Activated CD8-positive, alpha-beta memory T cell treated with anti-CD3 and anti-CD28 coated beads, Interleukin-2, amount 50 U/mL, for 24 hours (primary cell): ENCODE measurements around the gene ERCC1.
"Not testable (repeated sequence)": the region's sequence is repeated elsewhere in the genome, so short reads cannot be mapped to it uniquely, and the experiment has no call there.

ENCODE experiments used
- DNase-seq: peaks from one replicate; pipeline ENCODE4 v3.0.0-alpha.2; 2020; ENCODE audit errors: extremely low read depth

ERCC1 gene

GRCh38 chr19:45455707-45456499 is 32.2 kb upstream of the ERCC1 start:
- DNase-seq: no peak

GRCh38 chr19:45451850-45452387 is 28.2 kb upstream of the ERCC1 start:
- no peak for DNase-seq

DNA sequence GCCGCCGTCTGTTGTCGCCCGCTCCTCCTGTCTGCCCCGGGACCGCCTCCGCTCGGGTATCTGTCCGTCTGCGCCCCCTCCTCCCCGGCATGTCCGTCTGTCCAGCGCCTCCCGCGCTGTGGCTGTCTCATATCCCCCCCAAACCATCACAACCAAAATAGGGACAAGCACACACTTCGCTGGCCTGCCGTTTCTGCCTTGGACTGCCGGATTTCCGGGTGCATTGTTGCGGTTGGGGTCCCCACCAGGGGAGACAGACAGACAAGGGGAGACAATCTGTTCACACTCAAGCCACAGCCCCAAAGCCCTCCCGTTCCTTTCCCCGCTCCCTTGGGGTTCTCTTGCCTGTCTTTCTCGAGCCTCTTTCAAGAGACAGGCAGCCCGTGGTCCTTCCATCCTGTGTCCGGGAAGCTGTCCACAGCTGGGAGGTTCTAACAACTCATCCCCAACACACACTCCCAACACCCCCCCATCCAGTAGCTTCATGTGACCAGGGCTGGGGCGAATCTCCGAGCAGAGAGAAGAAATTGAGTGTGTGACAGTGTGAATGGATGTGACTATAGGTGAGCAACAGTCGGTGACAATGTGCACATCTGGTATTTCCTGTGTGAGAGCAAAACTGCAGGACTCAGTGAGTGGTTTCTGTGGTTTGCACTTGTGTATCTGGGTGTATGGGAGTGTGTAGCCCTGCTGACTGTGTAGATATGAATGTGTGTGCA is 27.6 kb upstream of the ERCC1 start:
- DNase-seq: no peak

GRCh38 chr19:45450012-45450333 is 26.3 kb upstream of the ERCC1 start:
- no peak for DNase-seq

DNA sequence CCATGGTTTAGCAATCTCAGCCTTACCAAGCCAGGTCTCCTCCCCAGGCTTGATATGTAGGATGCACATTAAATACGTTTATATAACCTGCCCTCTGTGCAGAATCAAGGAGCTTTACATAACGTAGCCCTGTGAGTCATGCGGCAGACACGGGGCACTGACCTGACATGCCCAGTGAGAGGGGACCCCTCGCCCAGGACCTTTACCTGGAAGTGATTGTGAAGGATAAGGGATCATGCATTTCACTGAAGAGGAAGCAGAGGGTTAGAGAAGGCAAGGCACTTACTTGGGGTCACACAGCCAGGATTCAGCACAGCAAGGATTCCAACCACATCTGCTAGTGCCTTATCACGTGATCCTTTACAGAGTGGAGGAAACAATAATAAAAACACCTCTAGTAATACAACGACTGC is 25.2 kb upstream of the ERCC1 start:
- no peak for DNase-seq

DNA sequence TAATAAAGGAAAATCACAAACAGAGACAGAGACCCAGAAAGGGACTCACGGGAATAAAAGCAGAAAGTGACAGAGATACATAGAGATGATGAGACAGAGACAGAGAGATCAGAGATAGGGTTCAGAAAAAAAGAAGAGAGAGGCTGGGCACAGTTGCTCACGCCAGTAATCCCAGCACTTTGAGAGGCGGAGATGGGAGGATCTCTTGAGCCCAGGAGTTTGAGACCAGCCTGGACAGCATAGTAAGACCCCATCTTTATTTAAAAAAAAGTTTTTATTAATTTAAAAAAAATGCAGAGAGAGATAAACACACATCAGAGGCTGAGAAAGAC is 24.7 kb upstream of the ERCC1 start:
- no peak for DNase-seq

DNA sequence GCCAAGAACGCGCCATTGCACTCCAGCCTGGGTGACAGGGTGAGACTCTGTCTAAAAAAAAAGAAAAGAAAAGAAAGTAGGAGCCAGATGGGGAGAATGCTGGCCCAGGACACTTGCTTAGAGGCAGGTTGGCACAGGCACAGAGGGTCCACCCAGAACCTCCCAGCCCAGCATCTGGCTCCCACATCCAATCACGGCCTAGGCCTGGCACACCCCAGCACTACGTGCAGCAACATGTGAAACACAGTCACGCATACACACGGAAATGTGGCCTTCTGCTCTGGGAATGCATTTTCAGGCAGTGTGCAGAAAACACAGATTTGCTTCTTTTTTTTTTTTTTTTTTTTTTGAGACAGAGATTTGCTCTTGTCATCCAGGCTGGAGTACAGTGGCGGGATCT is 23.2 kb upstream of the ERCC1 start:
- no peak for DNase-seq

DNA sequence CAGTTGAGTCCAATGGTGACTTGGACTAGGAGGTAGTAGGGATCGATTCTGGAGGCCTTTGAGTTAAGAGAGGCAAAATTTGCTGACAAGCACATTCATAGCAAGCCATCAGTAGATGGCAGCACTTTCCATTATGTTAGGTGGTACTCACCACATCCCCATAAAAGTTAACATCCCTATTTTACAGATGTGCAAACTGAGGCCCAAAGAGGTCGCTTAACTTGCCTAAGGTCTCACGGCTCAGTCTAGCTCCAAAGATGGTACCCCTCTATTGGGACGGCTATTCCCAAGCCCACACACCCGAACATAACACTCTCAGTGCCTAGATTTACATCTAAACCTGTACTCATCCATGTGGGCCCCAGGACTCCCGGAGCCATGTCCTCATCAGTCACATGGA is 22.6 kb upstream of the ERCC1 start:
- DNase-seq: no peak

- DNase-seq: no peak
These were observed 21.4 kb upstream of the ERCC1 start for GRCh38 chr19:45445139-45445538.

DNA sequence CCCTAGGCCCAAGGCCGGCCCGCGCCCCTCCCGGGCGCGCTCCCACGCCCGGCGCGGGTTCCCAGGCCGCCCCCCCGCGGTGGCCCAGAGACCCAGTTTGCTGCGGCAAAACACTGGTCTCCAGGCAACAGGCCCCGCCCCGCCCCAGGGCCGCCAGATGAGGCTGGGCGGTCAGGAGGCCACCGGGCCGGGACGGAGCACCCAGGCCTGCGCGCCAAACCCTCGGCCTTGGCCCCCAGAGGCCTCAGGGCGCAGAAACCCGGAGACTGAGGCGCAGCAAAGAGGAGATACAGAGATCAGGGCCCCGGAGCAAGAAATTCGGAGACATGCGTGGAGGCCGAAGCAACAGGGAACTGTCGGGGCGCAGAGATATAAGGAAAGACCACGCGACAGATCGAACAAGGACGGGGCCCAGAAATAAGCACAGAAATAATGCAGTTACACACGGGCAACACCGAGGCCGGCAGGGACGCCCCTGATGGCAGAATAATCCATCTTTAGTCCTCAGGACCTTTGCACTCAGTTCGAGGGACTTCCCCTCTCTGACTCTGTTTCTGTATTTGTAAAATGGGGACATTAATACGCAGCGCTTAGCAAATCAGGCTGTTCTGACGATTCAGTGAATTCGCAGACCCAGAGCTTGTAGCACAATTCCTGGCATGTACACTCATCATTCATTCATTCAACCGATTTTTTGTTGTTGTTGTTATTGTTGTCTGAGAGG is 20.8 kb upstream of the ERCC1 start:
- DNase-seq: no peak

- DNase-seq: no peak
These were observed 20.0 kb upstream of the ERCC1 start for GRCh38 chr19:45443462-45444317.

DNA sequence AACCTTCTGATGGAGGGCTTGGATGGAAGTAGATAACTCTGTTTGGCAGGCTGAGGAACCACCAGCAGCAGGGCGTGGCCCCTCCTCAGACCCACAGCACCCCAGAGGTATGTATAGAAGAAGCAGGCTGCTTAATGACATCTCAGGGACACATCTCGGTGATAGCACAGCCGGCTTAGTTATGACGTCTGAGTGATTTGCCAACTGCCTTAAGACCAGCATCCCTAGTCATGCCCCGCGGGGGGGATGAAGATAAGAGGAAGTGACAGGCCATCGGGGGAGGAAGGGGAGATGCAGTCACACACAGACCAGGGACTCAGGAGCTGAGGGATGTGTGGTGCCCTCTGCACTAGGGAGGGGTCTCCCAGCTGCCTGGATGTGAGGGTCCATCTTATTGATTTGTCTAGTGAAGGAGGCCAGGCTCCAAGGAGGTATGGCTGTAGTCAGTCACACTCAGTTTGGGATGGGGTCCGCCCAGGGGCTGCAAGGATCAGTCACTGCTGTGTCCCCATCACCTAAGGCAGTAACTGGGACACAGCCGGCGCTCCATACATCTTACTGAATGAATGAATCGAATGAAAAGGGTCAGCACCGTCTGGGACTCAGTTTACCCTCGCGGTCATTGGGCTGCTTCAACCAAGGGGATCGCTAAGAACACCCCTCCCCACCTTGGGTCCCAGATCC is 19.2 kb upstream of the ERCC1 start:
- DNase-seq: no peak

DNA sequence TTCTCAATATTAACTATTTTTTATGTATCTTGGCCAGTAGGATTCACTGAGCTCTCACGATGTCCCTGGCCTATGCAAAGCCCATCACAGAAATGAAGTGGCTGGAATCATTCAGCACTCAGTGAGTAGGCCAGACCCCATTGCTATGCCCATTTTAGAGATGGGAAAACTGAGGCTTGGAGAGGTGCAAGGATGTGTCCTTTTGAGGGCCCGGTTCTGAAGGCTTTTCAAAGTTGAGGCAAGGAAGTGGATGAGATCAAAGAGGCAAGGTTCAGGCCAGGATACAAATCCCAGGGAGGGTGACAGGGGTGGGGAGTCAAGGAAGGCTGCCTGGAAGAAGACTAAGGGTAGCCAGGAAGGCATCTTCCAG is 18.7 kb upstream of the ERCC1 start:
- DNase-seq: no peak

- no peak for DNase-seq
These were observed 17.3 kb upstream of the ERCC1 start for GRCh38 chr19:45440873-45441654.

GRCh38 chr19:45440259-45440638 is 16.5 kb upstream of the ERCC1 start:
- DNase-seq: no peak

GRCh38 chr19:45439569-45440258 is 16.0 kb upstream of the ERCC1 start:
- DNase-seq: no peak

- DNase-seq: no peak
These were observed 15.5 kb upstream of the ERCC1 start for GRCh38 chr19:45439190-45439568.

DNA sequence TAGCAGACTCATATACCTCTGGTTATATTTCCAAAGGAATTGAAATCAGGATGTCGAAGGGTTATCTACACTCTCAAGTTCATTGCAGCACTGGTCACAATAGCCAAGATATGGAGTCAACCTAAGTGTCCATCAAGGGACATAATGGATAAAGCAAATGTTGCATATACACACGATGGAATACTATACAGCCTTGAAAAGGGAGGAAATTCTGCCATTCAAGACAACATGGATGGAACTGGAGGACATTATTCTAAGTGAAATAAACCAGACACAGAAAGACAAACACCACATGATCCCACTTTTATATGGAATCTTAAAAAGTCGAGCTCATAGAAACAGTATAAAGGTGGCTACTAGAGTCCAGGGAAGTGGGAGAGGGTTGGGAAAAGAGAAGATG is 13.6 kb upstream of the ERCC1 start:
- no peak for DNase-seq

GRCh38 chr19:45432543-45432942 is 8.8 kb upstream of the ERCC1 start:
- not testable (repeated sequence) for DNase-seq

DNA sequence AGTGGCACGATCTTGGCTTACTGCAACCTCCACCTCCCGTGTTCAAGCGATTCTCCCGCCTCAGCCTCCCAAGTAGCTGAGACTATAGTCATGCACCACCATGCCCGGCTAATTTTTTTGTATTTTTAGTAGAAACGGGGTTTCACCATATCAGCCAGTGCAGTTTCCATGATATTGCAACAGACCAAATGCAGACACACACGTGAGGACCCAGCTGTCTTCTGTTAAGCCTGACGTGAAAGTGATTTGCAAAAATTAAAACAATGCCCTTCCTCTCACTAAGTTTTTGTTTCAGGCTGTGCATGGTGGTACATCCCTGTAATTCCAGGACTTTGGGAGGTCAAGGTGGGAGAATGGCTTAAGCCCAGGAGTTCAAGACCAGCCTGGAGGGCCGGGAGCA is 7.3 kb upstream of the ERCC1 start:
- DNase-seq: not testable (repeated sequence)
